Measurements from ENCODE around the gene GAB3. TPM values are rescaled to one million over a fixed set of nuclear protein-coding genes. Genes with fewer than 3 reads are reported as not detected.
A peak's percentile ranks its signal among the peaks of the same experiment; 100 is the strongest.

The GAB3 gene
- total and polyA plus RNA-seq, 9 of the 15 experiments (the other 6 are each of a cell fraction or from before 2014, with no cell fraction given): 16.1 to 31.4 (median 20.2) TPM

DNA sequence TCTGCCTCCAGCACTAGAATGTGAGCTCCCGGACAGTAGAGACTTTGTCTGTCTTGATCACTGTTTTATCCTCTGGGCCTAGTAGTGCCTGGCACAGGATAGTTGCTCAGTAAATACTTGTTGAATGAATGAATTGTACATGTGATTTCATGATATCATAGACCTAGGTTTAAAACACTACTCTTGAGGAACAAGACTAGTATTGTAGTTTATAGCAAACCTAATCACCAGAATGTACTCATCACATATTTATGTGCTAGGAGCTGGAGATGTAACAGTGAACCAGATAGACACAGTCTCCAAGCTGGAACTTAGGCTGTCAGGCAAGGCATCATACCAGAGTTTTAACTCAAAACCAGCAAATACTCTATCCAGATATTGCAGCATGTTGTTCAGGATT is 23.5 kb downstream of the GAB3 start (continued):
- TF ChIP-seq RBM22 (IDR thresholded peaks at IDR 0.05; ENCODE audit: low read depth, low read length, poor library complexity, severe bottlenecking): no peak

DNA sequence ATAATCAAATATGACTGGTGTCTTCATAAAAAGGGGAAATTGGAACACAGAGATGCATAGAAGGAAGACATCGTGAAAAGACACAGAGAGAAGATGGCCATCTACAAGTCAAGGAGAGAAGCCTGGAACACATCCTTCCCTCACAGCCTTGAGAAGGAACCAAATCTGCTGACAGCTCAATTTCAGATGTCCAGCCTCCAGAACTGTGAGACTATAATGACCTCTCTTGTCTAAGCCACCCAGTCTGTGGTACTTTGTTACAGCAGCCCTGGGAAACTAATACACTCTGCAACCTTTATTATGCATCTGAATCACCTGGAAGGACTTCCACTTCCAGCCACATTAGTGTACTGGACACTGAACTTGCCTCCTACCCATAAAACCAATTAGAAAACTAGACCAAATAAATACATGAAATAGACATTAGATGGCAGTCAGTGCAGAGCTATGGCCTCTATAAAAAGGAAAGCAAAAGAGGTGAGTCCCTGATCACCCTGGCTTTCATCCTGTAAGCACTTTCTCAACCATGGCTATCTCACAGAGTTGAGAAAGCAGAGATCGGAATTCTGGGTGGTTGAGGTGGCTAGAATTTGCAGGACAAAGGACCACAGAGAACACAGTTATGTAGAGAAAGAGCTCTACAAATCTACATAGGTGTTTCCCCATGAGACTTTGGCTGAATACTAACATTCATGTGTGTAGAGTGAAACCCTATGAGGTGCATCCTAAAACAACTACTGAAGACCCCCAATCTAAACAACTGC is 25.7 kb downstream of the GAB3 start:
- Histone ChIP-seq H3K4me2 (ENCODE audit: insufficient read depth, low read length) (no peak overlapping the region), H3K4me1 (replicated peaks in 1 of 2; ENCODE audit: control insufficient read depth in 2 of 2, insufficient read depth in 2 of 2, low read length in 2 of 2) (peaks cover 4 to 10% of the 10 kb centered on the region in 2 experiments), H3K36me3 (ENCODE audit: control insufficient read depth, insufficient read depth, low read length) (peaks cover 14% of the 10 kb centered on the region; the same call in 2 of the 3 replicates), H3K79me2 (ENCODE audit: control insufficient read depth, insufficient read depth, low read length) (peaks cover 84% of the 10 kb centered on the region), H3K27me3 (ENCODE audit: control insufficient read depth in 2 of 2, insufficient read depth in 2 of 2, low read length in 2 of 2) (no peaks in the 10 kb centered on the region), H4K20me1 (replicated peaks; ENCODE audit: control insufficient read depth, insufficient read depth, low read length) (0 out of 2 replicates have a peak, but pooled peaks cover 4% of the 10 kb centered on the region), H3K27ac (ENCODE audit: extremely low read depth, low read depth, low read length) (no peak overlapping the region), H3K9me3 (replicated peaks; ENCODE audit: control insufficient read depth, insufficient read depth, low read depth, low read length) (no peaks in the 10 kb centered on the region), H3K4me3 (no peak overlapping the region), H2AFZ (ENCODE audit: low read depth, low read length) (no peak overlapping the region), H3K9me1 (ENCODE audit: control insufficient read depth, insufficient read depth, low read length) (no peaks in the 10 kb centered on the region), H3K9ac (ENCODE audit: insufficient read depth in 1 of 2, low read depth in 2 of 2, low read length in 2 of 2) (no peak overlapping the region)
- no TSS peak for BruUV-seq (replicated peaks)
- WGBS (ENCODE audit: insufficient coverage, low coverage, missing lambda C conversion rate): 83% methylated on average over 2 of the region's 2 CpGs
- DNase-seq (ENCODE audit: extremely low read depth in 1 of 4, low spot score in 3 of 4) (no peak), FAIRE-seq (no peak), ATAC-seq (no peak; the same call in 2 of the 3 replicates)
- in situ Hi-C loops (cut with MboI) (loop anchor here (25.0 kb wide), 1 partner anchor 138 kb away; the partner anchor contains the start of gene CTAG1A), intact Hi-C loops (cut with micrococcal nuclease) (no loop called here)
- CTCF ChIA-PET (ENCODE audit: low intra/inter-chr PET ratio): no interaction called here
- POLR2A ChIA-PET: interaction anchor here (0.6 kb wide), 1 partner anchor 35 kb away, joined by 3 read pairs; no protein-coding TSS in a partner anchor
- TF ChIP-seq CBX2 (IDR thresholded peaks at IDR 0.05; ENCODE audit: insufficient read depth, low read length, poor library complexity, severe bottlenecking) (no peak), MAFG (tag; conservative IDR thresholded peaks at IDR 0.05) (peak; percentile 47; the same call in 1 of the 2 replicates), SLC30A9 (CRISPR knock-in tag; IDR thresholded peaks at IDR 0.05) (no peak), ZNF316 (IDR thresholded peaks at IDR 0.05) (peak; percentile 83), ZNF217 (CRISPR knock-in tag; IDR thresholded peaks at IDR 0.05) (no peak), PTBP1 (IDR thresholded peaks at IDR 0.05; ENCODE audit: low read depth, low read length) (no peak), BHLHE40 (IDR thresholded peaks at IDR 0.05; ENCODE audit: low read length) (no peak), STAT5A (IDR thresholded peaks at IDR 0.05; ENCODE audit: borderline replicate concordance, low read length) (no peak), EGR1 (conservative IDR thresholded peaks at IDR 0.05) (no peak), MAFK (IDR thresholded peaks at IDR 0.05; ENCODE audit: low read length) (peak; percentile 43; the same call in 1 of the 2 replicates), ZNF12 (CRISPR knock-in tag; IDR thresholded peaks at IDR 0.05) (peak; percentile 71; the same call in 1 of the 2 replicates), OTX1 (CRISPR knock-in tag; IDR thresholded peaks at IDR 0.05) (no peak), KLF10 (CRISPR knock-in tag; IDR thresholded peaks at IDR 0.05) (no peak), HNRNPL (IDR thresholded peaks at IDR 0.05; ENCODE audit: low read depth, low read length) (no peak)
- TF ChIP-seq, protein P1, sequence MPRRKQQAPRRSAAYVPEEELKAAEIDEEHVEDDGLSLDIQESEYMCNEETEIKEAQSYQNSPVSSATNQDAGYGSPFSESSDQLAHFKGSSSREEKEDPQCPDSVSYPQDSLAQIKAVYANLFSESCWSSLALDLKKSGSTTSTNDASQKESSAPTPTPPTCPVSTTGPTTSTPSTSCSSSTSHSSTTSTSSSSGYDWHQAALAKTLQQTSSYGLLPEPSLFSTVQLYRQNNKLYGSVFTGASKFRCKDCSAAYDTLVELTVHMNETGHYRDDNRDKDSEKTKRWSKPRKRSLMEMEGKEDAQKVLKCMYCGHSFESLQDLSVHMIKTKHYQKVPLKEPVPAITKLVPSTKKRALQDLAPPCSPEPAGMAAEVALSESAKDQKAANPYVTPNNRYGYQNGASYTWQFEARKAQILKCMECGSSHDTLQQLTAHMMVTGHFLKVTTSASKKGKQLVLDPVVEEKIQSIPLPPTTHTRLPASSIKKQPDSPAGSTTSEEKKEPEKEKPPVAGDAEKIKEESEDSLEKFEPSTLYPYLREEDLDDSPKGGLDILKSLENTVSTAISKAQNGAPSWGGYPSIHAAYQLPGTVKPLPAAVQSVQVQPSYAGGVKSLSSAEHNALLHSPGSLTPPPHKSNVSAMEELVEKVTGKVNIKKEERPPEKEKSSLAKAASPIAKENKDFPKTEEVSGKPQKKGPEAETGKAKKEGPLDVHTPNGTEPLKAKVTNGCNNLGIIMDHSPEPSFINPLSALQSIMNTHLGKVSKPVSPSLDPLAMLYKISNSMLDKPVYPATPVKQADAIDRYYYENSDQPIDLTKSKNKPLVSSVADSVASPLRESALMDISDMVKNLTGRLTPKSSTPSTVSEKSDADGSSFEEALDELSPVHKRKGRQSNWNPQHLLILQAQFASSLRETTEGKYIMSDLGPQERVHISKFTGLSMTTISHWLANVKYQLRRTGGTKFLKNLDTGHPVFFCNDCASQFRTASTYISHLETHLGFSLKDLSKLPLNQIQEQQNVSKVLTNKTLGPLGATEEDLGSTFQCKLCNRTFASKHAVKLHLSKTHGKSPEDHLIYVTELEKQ (CRISPR knock-in tag; IDR thresholded peaks at IDR 0.05): no peak
- TF ChIP-seq, protein P2, sequence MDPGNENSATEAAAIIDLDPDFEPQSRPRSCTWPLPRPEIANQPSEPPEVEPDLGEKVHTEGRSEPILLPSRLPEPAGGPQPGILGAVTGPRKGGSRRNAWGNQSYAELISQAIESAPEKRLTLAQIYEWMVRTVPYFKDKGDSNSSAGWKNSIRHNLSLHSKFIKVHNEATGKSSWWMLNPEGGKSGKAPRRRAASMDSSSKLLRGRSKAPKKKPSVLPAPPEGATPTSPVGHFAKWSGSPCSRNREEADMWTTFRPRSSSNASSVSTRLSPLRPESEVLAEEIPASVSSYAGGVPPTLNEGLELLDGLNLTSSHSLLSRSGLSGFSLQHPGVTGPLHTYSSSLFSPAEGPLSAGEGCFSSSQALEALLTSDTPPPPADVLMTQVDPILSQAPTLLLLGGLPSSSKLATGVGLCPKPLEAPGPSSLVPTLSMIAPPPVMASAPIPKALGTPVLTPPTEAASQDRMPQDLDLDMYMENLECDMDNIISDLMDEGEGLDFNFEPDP (CRISPR knock-in tag; IDR thresholded peaks at IDR 0.05): no peak

Measured in K562 (cell line).